OCI-LY3 (cell line): Measurements from ENCODE around the gene ZNF746.

ENCODE experiments used
- EZH2phosphoT487 ChIP-seq: fragments of 200-600 bp; shearing (Covaris generic); IDR thresholded peaks from 2 replicates; pipeline ENCODE4 v1.6.1; 2018; ENCODE audit warnings: antibody characterized with exemption, mixed run types, low read depth
- TF ChIP-seq, protein P1 (sequence below): fragments of 200-600, 300-600 bp; sonication (generic); IDR thresholded peaks from 2 replicates; pipeline ENCODE4 v1.5.1; 2014; ENCODE audit warnings: antibody characterized with exemption, low read length, low read depth

DNA sequence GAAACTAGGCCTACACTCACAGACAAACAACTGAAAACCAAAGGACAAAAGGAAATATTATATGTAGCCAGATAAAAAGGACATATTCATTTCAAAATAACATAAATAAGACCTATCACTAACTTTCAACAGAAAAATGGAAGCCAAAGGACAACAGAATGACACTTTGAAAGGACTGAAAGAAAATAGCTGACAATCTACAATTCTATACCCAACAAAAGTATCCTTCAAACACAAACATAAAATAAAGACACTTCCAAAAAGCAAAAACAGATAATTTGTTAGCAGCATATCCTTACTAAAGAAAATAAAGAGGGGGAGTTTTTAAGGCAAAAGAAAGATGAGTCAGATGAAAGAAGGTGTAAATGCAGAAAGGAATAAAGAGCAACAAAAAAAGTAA, 7.9 kb upstream of the ZNF746 start:
- TF ChIP-seq, protein P1, sequence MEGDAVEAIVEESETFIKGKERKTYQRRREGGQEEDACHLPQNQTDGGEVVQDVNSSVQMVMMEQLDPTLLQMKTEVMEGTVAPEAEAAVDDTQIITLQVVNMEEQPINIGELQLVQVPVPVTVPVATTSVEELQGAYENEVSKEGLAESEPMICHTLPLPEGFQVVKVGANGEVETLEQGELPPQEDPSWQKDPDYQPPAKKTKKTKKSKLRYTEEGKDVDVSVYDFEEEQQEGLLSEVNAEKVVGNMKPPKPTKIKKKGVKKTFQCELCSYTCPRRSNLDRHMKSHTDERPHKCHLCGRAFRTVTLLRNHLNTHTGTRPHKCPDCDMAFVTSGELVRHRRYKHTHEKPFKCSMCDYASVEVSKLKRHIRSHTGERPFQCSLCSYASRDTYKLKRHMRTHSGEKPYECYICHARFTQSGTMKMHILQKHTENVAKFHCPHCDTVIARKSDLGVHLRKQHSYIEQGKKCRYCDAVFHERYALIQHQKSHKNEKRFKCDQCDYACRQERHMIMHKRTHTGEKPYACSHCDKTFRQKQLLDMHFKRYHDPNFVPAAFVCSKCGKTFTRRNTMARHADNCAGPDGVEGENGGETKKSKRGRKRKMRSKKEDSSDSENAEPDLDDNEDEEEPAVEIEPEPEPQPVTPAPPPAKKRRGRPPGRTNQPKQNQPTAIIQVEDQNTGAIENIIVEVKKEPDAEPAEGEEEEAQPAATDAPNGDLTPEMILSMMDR: no peak
- TF ChIP-seq EZH2phosphoT487: no peak
